ENCODE data around the gene LCT. TPM values are rescaled to one million over a fixed set of nuclear protein-coding genes. Genes with fewer than 3 reads are reported as not detected.

The LCT gene
- total and polyA plus RNA-seq, 9 of the 15 experiments (the other 6 are each of a cell fraction or from before 2014, with no cell fraction given), result 0.01 to 0.04 (median 0.03) TPM; not detected in 4

- no peaks in the 10 kb centered on the region for H3K9me1 ChIP-seq (ENCODE audit: control insufficient read depth, insufficient read depth, low read length)
- no peak for ATAC-seq
- H2AFZ ChIP-seq (ENCODE audit: low read depth, low read length), result no peak overlapping the region
- H4K20me1 ChIP-seq (replicated peaks; ENCODE audit: control insufficient read depth, insufficient read depth, low read length), result 0 out of 2 replicates have a peak, but pooled peaks cover 2% of the 10 kb centered on the region
- peak; percentile 46 for FAIRE-seq
- TF ChIP-seq NEUROD1 (IDR thresholded peaks at IDR 0.05; ENCODE audit: borderline replicate concordance, low read depth, low read length, partially characterized antibody) (no peak), USF1 (CRISPR knock-in tag; IDR thresholded peaks at IDR 0.05) (no peak), RUNX1 (IDR thresholded peaks at IDR 0.05; ENCODE audit: low read depth) (no peak), ZNF408 (CRISPR knock-in tag; IDR thresholded peaks at IDR 0.05; ENCODE audit: low read depth) (no peak), ZKSCAN3 (CRISPR knock-in tag; IDR thresholded peaks at IDR 0.05) (no peak), FOXK1 (CRISPR knock-in tag; IDR thresholded peaks at IDR 0.05; ENCODE audit: borderline replicate concordance) (no peak), POLR3G (IDR thresholded peaks at IDR 0.05; ENCODE audit: extremely low read depth, insufficient read length, insufficient replicate concordance) (no peak), ZBTB43 (CRISPR knock-in tag; IDR thresholded peaks at IDR 0.05) (no peak), MYNN (IDR thresholded peaks at IDR 0.05) (no peak), MYNN (CRISPR knock-in tag; IDR thresholded peaks at IDR 0.05) (no peak), WHSC1 (IDR thresholded peaks at IDR 0.05; ENCODE audit: low read length) (no peak), SMAD4 (CRISPR knock-in tag; conservative IDR thresholded peaks at IDR 0.05) (no peak), PRMT5 (CRISPR knock-in tag; IDR thresholded peaks at IDR 0.05) (no peak), KHSRP (IDR thresholded peaks at IDR 0.05) (no peak), HNRNPLL (IDR thresholded peaks at IDR 0.05; ENCODE audit: low read depth, low read length, poor library complexity, severe bottlenecking) (no peak), CHD1 (IDR thresholded peaks at IDR 0.05; ENCODE audit: low read length) (no peak), SRSF1 (IDR thresholded peaks at IDR 0.05; ENCODE audit: low read depth, low read length) (no peak), KDM5B (IDR thresholded peaks at IDR 0.05; ENCODE audit: insufficient replicate concordance, low read depth, low read length) (no peak), CBFA2T3 (IDR thresholded peaks at IDR 0.05) (no peak), MAZ (CRISPR knock-in tag; conservative IDR thresholded peaks at IDR 0.05 in 1 of 2, IDR thresholded peaks at IDR 0.05 in 1 of 2) (no peak), DDX20 (tag; IDR thresholded peaks at IDR 0.05; ENCODE audit: low read depth) (no peak)
- no peak overlapping the region for H3K27ac ChIP-seq (ENCODE audit: extremely low read depth, low read depth, low read length)
- no peaks in the 10 kb centered on the region for H3K27me3 ChIP-seq (ENCODE audit: control insufficient read depth in 2 of 2, insufficient read depth in 2 of 2, low read length in 2 of 2)
- H3K36me3 ChIP-seq (ENCODE audit: control insufficient read depth, insufficient read depth, low read length), result peaks cover 90% of the 10 kb centered on the region
- intact Hi-C loops (cut with micrococcal nuclease), result loop anchor here (10.0 kb wide), 1 partner anchor 328 kb away; the partner anchor contains the start of genes R3HDM1 and ZRANB3
- H3K4me2 ChIP-seq (ENCODE audit: insufficient read depth, low read length), result no peak overlapping the region
- no peaks in the 10 kb centered on the region for H3K4me1 ChIP-seq (replicated peaks in 1 of 2; ENCODE audit: control insufficient read depth in 2 of 2, insufficient read depth in 2 of 2, low read length in 2 of 2)
- 0 out of 3 replicates have a peak, but pooled peaks cover 3% of the 10 kb centered on the region for H3K79me2 ChIP-seq (ENCODE audit: control insufficient read depth, insufficient read depth, low read length)
- H3K9ac ChIP-seq (ENCODE audit: insufficient read depth in 1 of 2, low read depth in 2 of 2, low read length in 2 of 2), result no peak overlapping the region
- no peak overlapping the region for H3K4me3 ChIP-seq
- DNase-seq (ENCODE audit: extremely low read depth in 1 of 4, low spot score in 3 of 4), result no peak
- in situ Hi-C loops (cut with MboI), result no loop called here
- H3K9me3 ChIP-seq (replicated peaks; ENCODE audit: control insufficient read depth, insufficient read depth, low read depth, low read length), result no peaks in the 10 kb centered on the region
- ChIA-PET POLR2A (interaction anchor here (1.3 kb wide), 1 partner anchor 14 kb away, joined by 4 read pairs; the partner anchor contains the start of gene MCM6), CTCF (ENCODE audit: low intra/inter-chr PET ratio) (no interaction called here)
- WGBS (ENCODE audit: insufficient coverage, low coverage, missing lambda C conversion rate), result 97% methylated on average over 4 of the region's 4 CpGs
- BruUV-seq (replicated peaks), result no TSS peak
Measured at GRCh38 chr2:135862718-135863117, 25.7 kb upstream of the LCT start.

Data from K562 (cell line).